SHP77 (cell line): Measurements from ENCODE around the gene MCU.
"Not testable (repeated sequence)": the region's sequence is repeated elsewhere in the genome, so short reads cannot be mapped to it uniquely, and the experiment has no call there.

ENCODE experiments used
- DNase-seq, 2 experiments: peaks; one replicate each; lab custom pipeline; 2025; lab: John Stamatoyannopoulos, UW

MCU gene, protein sequence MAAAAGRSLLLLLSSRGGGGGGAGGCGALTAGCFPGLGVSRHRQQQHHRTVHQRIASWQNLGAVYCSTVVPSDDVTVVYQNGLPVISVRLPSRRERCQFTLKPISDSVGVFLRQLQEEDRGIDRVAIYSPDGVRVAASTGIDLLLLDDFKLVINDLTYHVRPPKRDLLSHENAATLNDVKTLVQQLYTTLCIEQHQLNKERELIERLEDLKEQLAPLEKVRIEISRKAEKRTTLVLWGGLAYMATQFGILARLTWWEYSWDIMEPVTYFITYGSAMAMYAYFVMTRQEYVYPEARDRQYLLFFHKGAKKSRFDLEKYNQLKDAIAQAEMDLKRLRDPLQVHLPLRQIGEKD

DNA sequence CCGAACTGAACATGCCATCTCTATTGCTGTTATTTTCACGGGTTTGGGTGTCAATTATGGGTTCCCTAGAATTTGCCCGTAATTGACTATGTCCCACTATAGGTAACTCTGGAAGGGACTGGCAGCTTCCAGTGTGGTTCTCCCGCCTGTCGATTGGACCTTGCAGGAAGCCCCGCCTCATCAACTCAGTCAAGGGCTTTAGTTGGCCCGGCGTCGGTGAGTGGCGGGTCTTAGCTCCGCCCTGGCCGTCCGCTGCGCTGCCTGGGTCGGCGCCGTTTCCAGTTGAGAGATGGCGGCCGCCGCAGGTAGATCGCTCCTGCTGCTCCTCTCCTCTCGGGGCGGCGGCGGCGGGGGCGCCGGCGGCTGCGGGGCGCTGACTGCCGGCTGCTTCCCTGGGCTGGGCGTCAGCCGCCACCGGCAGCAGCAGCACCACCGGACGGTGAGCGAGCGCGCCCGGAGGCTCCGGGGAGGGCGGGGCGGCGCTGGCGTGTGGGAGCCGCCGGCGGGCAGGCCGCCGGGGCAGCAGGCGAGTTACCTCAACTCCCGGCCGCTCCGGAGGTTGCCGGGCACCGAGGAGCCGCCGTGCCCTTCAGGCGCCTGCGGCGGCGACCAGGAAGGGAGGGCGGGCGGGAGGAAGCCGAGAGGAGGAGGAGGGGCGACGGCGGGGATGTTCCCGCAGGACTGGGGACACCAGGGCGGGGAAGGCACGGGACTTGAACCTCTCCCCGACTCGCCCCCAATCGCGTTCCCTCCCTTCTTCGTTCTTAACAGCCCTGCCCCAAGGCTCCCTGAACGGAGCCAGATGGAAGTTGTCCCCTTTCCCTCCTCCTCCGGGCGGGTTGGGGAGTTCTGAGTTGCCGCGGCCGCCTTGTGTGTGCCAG is at the start of gene MCU:
MCU (plus strand) TSS at position 281 of the 881 bp plus-strand sequence; CDS start at position 290, 9 bp downstream.
- DNase-seq: peak; percentile 81 to 87

DNA sequence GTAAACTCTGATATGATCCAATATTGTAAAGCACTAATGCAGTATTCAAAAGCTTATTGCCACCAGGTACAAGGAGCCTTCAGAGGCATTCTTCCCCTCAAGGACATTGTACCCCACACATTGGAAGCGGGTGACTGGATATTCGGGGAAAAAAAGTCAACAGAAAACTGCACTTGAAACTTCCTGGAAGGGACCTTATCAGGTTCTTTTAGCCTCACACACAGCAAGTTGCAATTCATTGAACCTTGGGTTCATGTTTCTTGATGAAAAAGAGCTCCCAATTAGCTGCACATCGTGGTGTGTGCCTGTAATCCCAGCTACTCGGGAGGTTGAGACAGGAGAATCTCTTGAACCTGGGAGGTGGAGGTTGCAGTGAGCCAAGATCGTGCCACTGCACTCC is 49.6 kb upstream of the MCU start:
- DNase-seq: no peak

DNA sequence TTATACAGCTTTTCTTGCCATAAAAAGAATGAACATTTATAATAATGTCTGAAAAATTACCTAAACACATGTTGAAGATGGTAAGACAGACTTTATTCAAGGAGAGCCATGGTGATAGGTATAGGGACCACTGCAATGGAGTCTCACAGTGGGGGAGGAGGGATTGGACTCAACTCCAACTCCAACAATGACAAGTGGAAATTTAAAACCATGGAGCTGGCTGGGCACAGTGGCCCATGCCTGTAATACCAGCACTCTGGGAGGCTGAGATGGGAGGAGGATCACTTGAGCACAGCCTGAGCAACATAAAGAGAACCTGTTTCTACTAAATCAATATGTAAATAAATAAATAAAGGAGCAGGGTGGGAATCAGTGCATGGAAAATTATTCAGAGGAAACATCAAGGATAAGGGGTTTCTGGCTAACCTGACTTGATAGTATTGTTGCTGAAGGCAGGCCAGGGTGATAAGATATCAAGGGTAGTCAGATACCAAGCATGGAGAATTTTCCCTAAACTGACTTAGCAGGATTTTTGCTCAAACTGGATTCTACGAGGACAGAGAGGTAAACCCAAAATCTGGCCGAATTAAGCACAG is 46.6 kb upstream of the MCU start:
- DNase-seq: no peak

DNA sequence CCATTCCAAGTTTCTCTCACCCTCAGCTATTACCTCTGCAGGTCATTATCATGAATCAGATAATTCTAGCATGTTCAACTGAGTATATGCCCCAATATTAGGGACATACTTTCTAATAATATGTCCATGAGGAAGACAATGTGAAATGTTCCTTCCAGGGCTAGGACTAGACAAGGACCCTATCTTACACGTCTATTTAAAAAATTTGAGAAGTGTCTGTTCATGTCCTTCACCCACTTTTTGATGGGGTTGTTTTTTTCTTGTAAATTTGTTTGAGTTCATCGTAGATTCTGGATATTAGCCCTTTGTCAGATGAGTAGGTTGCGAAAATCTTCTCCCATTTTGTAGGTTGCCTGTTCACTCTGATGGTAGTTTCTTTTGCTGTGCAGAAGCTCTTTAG is 45.0 kb upstream of the MCU start:
- not testable (repeated sequence) for DNase-seq

GRCh38 chr10:72648301-72648700 is 43.6 kb upstream of the MCU start:
- no peak for DNase-seq

DNA sequence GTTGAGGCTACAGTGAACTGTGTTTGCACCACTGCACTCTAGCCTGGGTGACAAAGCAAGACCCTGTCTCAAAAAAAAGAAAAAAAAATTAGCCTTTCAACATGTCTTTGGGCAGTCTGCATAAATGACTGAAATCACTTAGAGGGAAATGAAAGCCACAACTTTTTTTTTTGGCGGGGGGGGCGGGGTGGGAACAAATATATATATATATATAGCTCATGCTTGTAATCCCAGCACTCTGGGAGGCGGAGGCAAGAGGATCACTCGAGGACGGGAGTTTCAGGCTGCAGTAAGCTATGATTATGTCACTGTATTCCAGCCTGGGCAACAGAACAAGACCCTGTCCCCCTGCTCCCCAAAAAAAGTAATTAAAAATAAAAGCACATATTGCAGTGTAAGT is 42.7 kb upstream of the MCU start:
- no peak for DNase-seq

DNA sequence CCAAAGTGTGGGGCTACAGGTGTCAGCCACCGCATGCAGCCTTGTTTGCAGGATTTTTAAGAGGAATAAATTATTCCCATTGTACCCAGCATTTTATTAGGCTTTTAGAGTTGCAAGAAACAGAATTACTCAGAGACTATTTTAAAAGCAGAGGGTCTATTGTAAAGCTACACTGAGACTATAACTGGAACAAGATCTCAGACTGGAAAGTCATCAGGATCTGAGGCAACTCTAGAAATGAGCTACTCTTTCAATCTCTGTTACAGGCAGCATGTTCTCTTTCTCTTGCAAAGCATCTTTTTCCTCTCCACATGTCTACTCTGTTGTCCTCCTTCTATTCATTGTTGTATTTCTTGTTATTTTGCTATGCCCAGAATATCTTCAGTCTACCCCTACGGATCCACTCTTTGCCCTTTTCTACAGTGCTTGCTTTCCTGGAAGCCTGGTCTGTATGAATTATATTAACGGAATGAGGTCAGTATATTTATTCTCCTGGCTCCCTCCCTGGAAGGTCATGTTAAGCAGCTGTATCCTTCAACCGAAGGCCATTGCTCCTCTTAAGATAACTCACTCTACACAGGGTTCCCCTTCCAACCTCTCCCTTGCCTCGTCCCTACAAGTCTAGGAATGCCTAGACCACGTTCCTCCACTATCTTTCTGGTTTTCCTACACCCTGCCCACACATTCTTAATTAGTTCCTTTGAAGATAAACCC is 38.4 kb upstream of the MCU start:
- no peak for DNase-seq

- DNase-seq: no peak
Measured at GRCh38 chr10:72654720-72655119, 37.2 kb upstream of the MCU start.

GRCh38 chr10:72658696-72659400 is 33.1 kb upstream of the MCU start:
- DNase-seq: no peak

DNA sequence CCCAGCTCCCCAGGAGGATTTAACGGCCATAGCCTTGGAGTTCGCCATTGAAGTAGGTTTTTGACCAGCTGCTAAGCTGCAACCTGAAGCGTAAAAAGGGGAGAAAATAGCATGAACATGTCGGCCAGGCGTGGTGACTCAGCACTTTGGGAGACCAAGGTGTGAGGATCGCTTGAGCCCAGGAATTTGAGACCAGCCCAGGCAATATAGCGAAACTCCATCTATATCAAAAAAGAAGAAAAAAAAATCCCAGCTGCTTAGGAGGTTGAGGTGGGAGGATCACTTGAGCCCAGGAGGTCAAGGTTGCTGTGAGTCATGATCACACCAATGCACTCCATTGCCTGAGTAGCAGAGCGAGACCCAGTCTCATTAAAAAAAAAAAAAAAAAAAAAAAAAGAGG is 32.2 kb upstream of the MCU start:
- DNase-seq: no peak

DNA sequence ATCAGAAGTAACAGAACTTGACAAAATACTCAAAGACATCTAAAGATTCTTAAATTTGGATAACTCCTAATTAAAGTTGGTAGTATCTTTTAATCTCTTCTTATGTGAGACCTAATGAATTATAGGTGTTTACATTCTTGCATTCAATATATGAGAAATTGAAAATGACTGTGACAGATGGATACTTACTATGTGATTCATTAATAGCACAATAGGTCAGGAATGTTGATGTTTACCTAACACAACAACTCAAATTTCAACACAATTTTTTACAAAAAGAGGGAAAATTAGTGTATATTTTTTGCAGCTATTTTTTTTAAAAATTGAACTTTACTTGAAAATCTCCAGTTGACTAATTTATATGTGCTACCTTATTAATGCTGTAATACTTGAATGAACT is 31.7 kb upstream of the MCU start:
- DNase-seq: no peak

- no peak for DNase-seq
Measured at GRCh38 chr10:72661431-72661830, 30.5 kb upstream of the MCU start.

DNA sequence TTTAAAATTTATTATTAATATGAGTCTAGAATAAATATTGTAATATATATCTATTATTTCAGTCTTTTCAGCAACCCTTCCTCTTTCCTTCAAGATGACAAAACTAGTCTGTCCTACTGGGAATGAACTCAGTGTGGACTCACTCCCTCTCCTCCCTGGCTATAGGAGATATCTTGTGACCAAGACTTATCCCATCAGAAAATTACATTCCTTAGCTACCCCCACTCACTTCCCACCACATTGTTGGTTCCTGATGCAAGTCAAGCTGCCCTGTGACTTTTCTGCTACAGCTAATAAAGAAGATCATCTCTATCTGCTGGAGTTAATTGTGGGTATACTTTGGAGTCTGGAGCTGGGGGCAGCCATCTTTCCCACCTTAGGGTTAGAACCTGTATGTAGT is 28.0 kb upstream of the MCU start:
- DNase-seq: no peak

DNA sequence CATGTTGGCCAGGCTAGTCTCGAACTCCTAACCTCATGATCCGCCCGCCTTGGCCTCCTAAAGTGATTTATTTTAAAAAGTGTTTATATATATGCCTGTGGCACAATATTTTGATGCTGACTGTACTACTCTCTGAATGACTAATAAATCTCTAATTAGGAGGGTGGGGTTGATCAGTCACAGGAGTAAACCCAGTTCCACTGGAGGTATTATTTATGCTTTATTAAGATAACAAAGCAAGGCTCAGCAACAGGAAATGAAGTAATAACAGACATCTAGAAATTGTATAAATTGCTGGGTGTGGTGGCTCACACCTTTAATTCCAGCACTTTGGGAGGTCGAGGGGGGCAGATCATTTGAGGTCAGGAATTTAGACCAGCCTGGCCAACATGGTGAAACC is 26.0 kb upstream of the MCU start:
- no peak for DNase-seq

DNA sequence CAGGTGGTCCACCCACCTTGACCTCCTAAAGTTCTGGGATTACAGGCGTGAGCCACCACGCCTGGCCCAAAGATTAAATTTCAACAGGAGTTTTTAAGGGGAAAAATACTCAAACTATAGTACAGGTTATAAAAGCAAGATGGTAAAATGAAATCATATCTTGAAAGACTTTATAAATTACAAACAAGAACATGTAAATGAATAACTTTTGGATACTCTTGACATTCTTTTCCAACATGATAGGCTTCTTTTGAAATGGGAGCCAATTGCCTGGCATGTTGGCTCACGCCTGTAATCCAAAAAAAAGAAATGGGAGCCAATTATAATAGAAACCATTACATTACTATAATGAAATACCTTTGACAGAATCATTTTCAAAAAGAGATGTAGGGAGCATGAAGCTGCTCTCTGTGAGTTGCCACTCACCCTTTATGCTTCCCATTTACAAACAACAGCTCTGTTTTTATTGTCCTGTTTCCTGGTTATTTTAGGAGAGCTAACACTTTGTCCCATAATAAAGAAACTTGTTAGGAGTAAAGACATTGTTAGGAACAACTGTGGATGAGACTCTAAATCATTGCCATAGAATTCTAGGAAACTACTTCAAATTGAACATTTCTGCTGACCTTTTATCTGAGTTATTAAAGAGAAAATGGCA is 24.6 kb upstream of the MCU start:
- no peak for DNase-seq

GRCh38 chr10:72673280-72673679 is 18.7 kb upstream of the MCU start:
- no peak for DNase-seq

GRCh38 chr10:72674174-72674573 is 17.8 kb upstream of the MCU start:
- DNase-seq: not testable (repeated sequence)

DNA sequence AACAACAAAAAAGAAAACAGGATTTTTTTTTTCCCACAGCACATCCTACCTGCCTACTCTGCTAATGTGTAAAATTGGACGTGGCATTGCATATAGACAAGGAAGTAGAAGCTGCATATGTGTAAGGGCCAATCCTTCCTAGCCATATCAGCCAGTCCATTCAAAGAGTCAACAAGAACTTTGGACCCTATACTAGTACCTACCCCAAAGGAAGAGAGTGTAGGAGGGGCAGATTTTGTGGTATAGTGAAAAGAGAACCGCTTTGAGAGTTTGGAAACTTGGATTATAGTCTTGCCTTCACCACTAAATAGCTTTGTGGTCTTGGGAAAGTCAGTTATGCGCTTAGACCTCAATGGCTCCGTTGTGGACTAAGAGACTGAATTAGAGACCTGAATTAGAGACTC is 12.1 kb upstream of the MCU start:
- no peak for DNase-seq

DNA sequence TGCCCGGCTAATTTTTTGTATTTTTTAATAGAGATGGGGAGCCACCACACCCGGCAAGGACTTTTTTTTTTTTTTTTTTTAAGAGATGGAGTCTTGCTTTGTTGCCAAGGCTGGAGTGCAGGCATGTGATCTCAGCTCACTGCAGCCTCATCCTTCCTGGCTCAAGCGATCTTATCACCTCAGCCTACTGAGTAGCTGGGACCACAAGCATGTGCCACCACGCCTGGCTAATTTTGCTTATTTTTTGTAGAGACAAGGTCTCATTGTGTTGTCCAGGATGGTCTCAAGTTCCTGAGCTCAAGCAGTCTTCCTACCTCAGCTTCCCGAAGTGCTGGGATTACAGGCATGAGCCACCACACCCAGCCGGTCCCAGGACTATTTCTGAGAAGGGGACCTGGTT is 9.3 kb upstream of the MCU start:
- no peak for DNase-seq

DNA sequence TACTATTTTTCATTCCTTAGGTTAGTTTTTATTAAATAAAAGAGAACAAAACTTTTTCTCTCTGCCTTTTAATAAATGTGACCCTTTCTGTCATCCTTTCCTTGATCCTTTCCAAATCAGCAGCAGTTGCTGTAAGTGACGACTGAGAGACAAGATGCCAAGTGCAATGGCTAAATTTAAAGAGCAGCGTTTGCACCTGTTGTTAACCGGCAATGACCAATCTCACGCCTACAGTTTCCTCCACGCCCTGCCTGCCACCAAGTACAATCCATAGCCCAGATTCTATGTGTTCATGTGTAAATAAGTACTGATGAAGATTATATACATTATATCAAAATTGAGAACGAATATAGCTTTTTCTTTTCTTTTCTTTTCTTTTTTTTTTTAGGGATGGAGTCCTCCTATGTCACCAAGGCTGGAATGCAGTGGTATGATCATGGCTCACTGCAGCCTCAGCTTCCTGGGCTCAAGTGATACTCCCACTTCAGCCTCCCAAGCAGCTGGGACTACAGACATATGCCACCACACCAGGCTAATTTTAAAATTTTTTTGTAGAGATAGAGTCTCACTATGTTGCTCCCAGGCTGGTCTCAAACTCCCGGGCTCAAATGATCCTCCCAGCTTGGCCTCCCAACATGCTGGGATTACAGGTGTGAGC is 6.5 kb upstream of the MCU start:
- DNase-seq: no peak

DNA sequence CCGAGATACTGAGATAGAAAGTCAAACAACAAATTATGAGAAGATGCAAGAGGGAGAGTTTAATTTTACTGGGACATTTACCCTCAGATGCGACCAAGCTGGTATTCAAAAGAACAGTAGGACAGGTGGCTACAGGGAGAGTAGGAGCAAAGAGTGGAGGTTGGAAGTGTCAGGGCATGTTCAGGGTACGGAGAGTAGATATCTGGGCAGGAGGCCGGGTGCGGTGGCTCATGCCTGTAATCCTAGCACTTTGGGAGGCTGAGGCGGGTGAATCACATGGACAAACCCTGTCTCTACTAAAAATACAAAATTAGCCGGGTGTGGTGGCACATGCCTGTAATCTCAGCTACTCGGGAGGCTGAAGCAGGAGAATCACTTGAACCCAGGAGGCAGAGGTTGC is 5.5 kb upstream of the MCU start:
- DNase-seq: not testable (repeated sequence)
